Psoas muscle (tissue), 8 donors: ENCODE data around the gene TCTN3. TPM values are rescaled to one million over a fixed set of nuclear protein-coding genes. Genes with fewer than 3 reads are reported as not detected.

Experiments
- ATAC-seq, 4 donors: fragments of 200-7000 bp; cut with Tn5 transposase; one replicate each; pipeline ENCODE4 v1.9.1; 2020; ENCODE audit warnings: moderate library complexity in 3 of 4, mild to moderate bottlenecking in 2 of 4
- DNase-seq, 2 donors: peaks; one replicate each; pipeline ENCODE4 v3.0.0-alpha.2; 2020
- H3K27ac ChIP-seq: fragments of 200-600 bp; one replicate; pipeline ENCODE4 v1.8.0; 2022
- H3K27me3 ChIP-seq, 3 donors: fragments of 200-600 bp in 1 of 3; one replicate each; pipeline versions ENCODE4 v1.6.1 to v1.8.0; 2013 to 2022; ENCODE audit warnings: low read length in 2 of 3, mild to moderate bottlenecking in 2 of 3, moderate library complexity in 1 of 3; ENCODE audit not compliant: insufficient read depth in 3 of 3
- H3K36me3 ChIP-seq, 2 donors: fragments of 200-600 bp in 1 of 2; one replicate each; pipeline versions ENCODE4 v1.6.1 to v1.8.0; 2013 to 2022; ENCODE audit warnings: low read depth in 1 of 2, mild to moderate bottlenecking in 1 of 2, moderate library complexity in 1 of 2; ENCODE audit not compliant: insufficient read depth in 1 of 2
- H3K4me1 ChIP-seq: fragments of 200-600 bp; one replicate; pipeline ENCODE4 v1.8.0; 2022
- H3K4me3 ChIP-seq: fragments of 200-600 bp; one replicate; pipeline ENCODE4 v1.8.0; 2022; ENCODE audit warnings: mild to moderate bottlenecking
- H3K9me3 ChIP-seq: fragments of 200-600 bp; one replicate; pipeline ENCODE4 v1.8.0; 2022
- WGBS, 3 donors: extraction: QIAGEN DNeasy Blood & Tissue Kit; methylation state at CpG; one replicate each; pipeline versions ENCODE4 v1.1.6 to v1.1.7; 2013; 5-methylcytosine and 5-hydroxymethylcytosine counted together
- intact Hi-C, 2 donors: fragments of 100-400 bp; cut with DNase I; formaldehyde crosslinking; loops; one replicate each; pipeline versions ENCODE4 v1.11.0 to v1.14.2; 2022
- polyA plus RNA-seq, 3 donors: library from polyadenylated mRNA; stranded (reverse); fragments of 200-250 nt; gene quantifications; one replicate each; pipeline ENCODE4 v1.2.3, GENCODE V29; 2013
- total RNA-seq, 4 donors: library from RNA; stranded (reverse); fragmentation: NEBNext Ultra II Directional in 2 of 4; extraction: Animal tissue kit (Norgen Biotek cat#: 25700) in 2 of 4; gene quantifications; one replicate each; pipeline versions ENCODE4 v1.2.1 to v1.2.4, GENCODE V29; 2021 to 2023
- TF ChIP-seq, protein P1 (sequence below): fragments of 200-600 bp; IDR thresholded peaks from one replicate; pipeline ENCODE4 v1.8.0; 2022; ENCODE audit warnings: antibody characterized with exemption
- donor health status: healthy with polysubstance abuse.
- donor health status: DM: no; HTN: no; CAD: no; lungs with moderate emphysema.
- donor health status: Bipolar disorder and iron deficiency.
- donor health status: healthy.
- donor health status: DM: yes; HTN: yes; CAD: no.
- donor health status: DM: no; HTN: no; CAD: no.
- donor health status: DM: no; HTN: no; CAD: no.
- donor health status: DM: yes; HTN: yes; CAD: no.

The TCTN3 gene
- total and polyA plus RNA-seq, 7 donors = 6.0 to 14.2 (median 9.5) TPM

GRCh38 chr10:95664543-95664942 is 29.2 kb downstream of the TCTN3 start:
- Histone ChIP-seq H3K36me3 (peaks cover 0 to 34% of the 10 kb centered on the region in 2 donors), H3K4me3 (no peak overlapping the region), H3K4me1 (no peaks in the 10 kb centered on the region), H3K27ac (no peak overlapping the region), H3K27me3 (no peaks in the 10 kb centered on the region), H3K9me3 (no peaks in the 10 kb centered on the region)
- DNase-seq (no peak), ATAC-seq (no peak)
- TF ChIP-seq, protein P1, sequence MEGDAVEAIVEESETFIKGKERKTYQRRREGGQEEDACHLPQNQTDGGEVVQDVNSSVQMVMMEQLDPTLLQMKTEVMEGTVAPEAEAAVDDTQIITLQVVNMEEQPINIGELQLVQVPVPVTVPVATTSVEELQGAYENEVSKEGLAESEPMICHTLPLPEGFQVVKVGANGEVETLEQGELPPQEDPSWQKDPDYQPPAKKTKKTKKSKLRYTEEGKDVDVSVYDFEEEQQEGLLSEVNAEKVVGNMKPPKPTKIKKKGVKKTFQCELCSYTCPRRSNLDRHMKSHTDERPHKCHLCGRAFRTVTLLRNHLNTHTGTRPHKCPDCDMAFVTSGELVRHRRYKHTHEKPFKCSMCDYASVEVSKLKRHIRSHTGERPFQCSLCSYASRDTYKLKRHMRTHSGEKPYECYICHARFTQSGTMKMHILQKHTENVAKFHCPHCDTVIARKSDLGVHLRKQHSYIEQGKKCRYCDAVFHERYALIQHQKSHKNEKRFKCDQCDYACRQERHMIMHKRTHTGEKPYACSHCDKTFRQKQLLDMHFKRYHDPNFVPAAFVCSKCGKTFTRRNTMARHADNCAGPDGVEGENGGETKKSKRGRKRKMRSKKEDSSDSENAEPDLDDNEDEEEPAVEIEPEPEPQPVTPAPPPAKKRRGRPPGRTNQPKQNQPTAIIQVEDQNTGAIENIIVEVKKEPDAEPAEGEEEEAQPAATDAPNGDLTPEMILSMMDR = no peak
- intact Hi-C loops = no loop called here

DNA sequence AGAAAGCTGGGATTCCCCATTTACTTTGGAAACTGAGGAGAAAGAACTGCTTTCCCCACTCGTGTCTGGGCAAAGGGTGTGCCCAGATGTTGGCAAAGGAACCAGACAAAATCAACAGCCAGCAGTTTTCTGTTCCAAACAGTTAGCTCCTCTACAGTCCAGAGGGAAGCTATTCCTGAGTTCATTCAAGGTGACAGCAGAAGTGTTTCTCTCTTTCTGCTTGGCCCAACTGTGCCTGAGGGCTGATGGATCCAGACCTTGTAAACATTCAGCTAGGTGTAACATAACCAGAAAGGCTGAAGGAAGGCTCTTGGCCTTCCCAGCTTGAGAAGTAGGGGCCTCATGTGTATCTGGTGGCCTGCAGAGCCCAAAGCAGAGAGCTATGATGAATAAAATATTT is 30.2 kb downstream of the TCTN3 start:
- no peak for ATAC-seq
- H3K27me3 ChIP-seq = no peaks in the 10 kb centered on the region
- TF ChIP-seq, protein P1 = no peak
- 12 to 24% (median 18%) methylated on average over 1 of the region's 1 CpG for WGBS, 3 donors
- no peak for DNase-seq
- H3K4me1 ChIP-seq = no peaks in the 10 kb centered on the region
- intact Hi-C loops = no loop called here
- H3K27ac ChIP-seq = no peak overlapping the region
- H3K4me3 ChIP-seq = no peak overlapping the region
- no peaks in the 10 kb centered on the region for H3K9me3 ChIP-seq
- H3K36me3 ChIP-seq = peaks cover 0 to 23% of the 10 kb centered on the region in 2 donors

- no peaks in the 10 kb centered on the region for H3K4me1 ChIP-seq
- DNase-seq (no peak), ATAC-seq (no peak)
- H3K27ac ChIP-seq = no peak overlapping the region
- WGBS, 3 donors = 97 to 100% (median 100%) methylated on average over 1 of the region's 1 CpG
- no peaks in the 10 kb centered on the region for H3K9me3 ChIP-seq
- intact Hi-C loops = no loop called here
- H3K4me3 ChIP-seq = no peak overlapping the region
- TF ChIP-seq, protein P1 = no peak
- H3K27me3 ChIP-seq = no peaks in the 10 kb centered on the region
- peaks cover 0 to 14% of the 10 kb centered on the region in 2 donors for H3K36me3 ChIP-seq
Measured at GRCh38 chr10:95661818-95662217, 31.9 kb downstream of the TCTN3 start.

DNA sequence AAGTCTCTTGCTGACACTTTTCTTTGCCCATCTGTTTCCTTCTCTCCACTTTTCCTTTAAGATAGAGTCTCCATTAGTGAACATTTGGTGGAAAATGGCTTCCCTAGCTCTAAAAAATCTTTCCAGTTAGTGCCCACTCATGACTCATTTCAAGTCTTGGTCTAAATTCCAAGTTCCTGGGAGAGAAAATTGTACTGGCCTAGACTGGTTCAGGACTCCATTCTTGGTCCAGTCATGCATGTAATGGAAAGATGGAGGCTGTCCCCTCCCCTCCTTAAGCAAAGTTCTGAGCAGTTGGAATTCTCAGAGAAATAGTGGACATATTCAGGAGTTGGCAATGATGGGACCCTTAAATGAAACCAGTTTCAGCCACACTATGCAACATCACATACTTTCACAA is 33.4 kb downstream of the TCTN3 start:
- H3K4me3 ChIP-seq = no peak overlapping the region
- DNase-seq (no peak), ATAC-seq (no peak)
- H3K9me3 ChIP-seq = no peaks in the 10 kb centered on the region
- no peaks in the 10 kb centered on the region for H3K4me1 ChIP-seq
- H3K27me3 ChIP-seq = no peaks in the 10 kb centered on the region
- intact Hi-C loops = no loop called here
- no peak overlapping the region for H3K27ac ChIP-seq
- TF ChIP-seq, protein P1 = no peak
- H3K36me3 ChIP-seq = peaks cover 0 to 14% of the 10 kb centered on the region in 2 donors

DNA sequence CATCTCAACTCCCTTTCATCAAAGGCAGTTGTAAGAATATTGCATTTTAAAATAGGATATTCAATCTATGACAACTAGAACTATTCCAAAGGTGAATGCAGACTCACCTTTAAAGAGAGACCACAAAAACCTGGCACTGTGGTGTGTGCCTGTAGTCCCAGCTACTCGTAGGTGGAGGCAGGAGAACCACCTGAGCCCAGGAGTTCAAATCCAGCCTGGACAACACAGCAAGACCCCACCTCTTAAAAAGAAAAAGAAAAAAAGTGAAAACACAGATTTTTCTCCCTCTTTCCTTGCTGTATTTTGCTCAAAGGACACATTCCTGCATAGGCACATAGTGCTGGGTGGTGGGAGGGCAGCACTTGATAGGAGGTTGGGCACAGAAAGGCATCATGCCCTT is 36.5 kb downstream of the TCTN3 start:
- no peak overlapping the region for H3K27ac ChIP-seq
- intact Hi-C loops = no loop called here
- ATAC-seq = no peak

More for the DNA sequence above, 36.5 kb downstream of the TCTN3 start:
- TF ChIP-seq, protein P1 = no peak
- peak overlapping the region; percentile 98 for H3K4me3 ChIP-seq
- H3K9me3 ChIP-seq = no peaks in the 10 kb centered on the region
- no peak for DNase-seq
- WGBS, 3 donors = 51 to 100% (median 100%) methylated on average over 1 of the region's 1 CpG
- H3K4me1 ChIP-seq = no peaks in the 10 kb centered on the region
- no peaks in the 10 kb centered on the region for H3K27me3 ChIP-seq
- peaks cover 0 to 12% of the 10 kb centered on the region in 2 donors for H3K36me3 ChIP-seq
